ENCODE results near the gene BBS9. TPM values are rescaled to one million over a fixed set of nuclear protein-coding genes. Genes with fewer than 3 reads are reported as not detected.

Gene BBS9
- total RNA-seq, 2 donors from 2014 or later, result 9.3 to 10.9 TPM

- Histone ChIP-seq H3K9me3 (no peaks in the 10 kb centered on the region), H3K36me3 (no peaks in the 10 kb centered on the region), H3K4me1 (no peaks in the 10 kb centered on the region), H3K4me3 (no peak overlapping the region), H3K27me3 (no peaks in the 10 kb centered on the region), H3K9ac (ENCODE audit: low read depth in 2 of 2, low read length in 2 of 2) (no peak overlapping the region), H3K27ac (no peak overlapping the region)
- TF ChIP-seq CTCF (IDR thresholded peaks at IDR 0.05), result no peak
- intact Hi-C loops (cut with DNase I), result no loop called here
- no peak for DNase-seq
These were observed 421.6 kb downstream of the BBS9 start for GRCh38 chr7:33550979-33551378.

GRCh38 chr7:33554046-33554445, 424.7 kb downstream of the BBS9 start:
- Histone ChIP-seq H3K9me3 (no peaks in the 10 kb centered on the region), H3K9ac (ENCODE audit: low read depth in 2 of 2, low read length in 2 of 2) (no peak overlapping the region), H3K36me3 (no peaks in the 10 kb centered on the region), H3K27ac (no peak overlapping the region), H3K4me3 (no peak overlapping the region), H3K27me3 (no peaks in the 10 kb centered on the region), H3K4me1 (no peaks in the 10 kb centered on the region)
- TF ChIP-seq CTCF (IDR thresholded peaks at IDR 0.05), result no peak
- intact Hi-C loops (cut with DNase I), result no loop called here
- no peak for DNase-seq

GRCh38 chr7:33554576-33554975, 425.2 kb downstream of the BBS9 start:
- intact Hi-C loops (cut with DNase I), result no loop called here
- Histone ChIP-seq H3K36me3 (no peaks in the 10 kb centered on the region), H3K9me3 (no peaks in the 10 kb centered on the region), H3K27ac (no peak overlapping the region), H3K4me1 (no peaks in the 10 kb centered on the region), H3K27me3 (no peaks in the 10 kb centered on the region), H3K4me3 (no peak overlapping the region), H3K9ac (ENCODE audit: low read depth in 2 of 2, low read length in 2 of 2) (no peak overlapping the region)
- TF ChIP-seq CTCF (IDR thresholded peaks at IDR 0.05), result no peak
- DNase-seq, result no peak

- no peaks in the 10 kb centered on the region for H3K9me3 ChIP-seq
- DNase-seq, result no peak
- H3K4me1 ChIP-seq, result no peaks in the 10 kb centered on the region
- no peaks in the 10 kb centered on the region for H3K36me3 ChIP-seq
- H3K27ac ChIP-seq, result no peak overlapping the region
- H3K4me3 ChIP-seq, result no peak overlapping the region
- no peak overlapping the region for H3K9ac ChIP-seq (ENCODE audit: low read depth in 2 of 2, low read length in 2 of 2)
- no peaks in the 10 kb centered on the region for H3K27me3 ChIP-seq
- TF ChIP-seq CTCF (IDR thresholded peaks at IDR 0.05), result no peak
- intact Hi-C loops (cut with DNase I), result no loop called here
These were observed 427.1 kb downstream of the BBS9 start for GRCh38 chr7:33556472-33556871.

- no peak for DNase-seq
- no peak overlapping the region for H3K9ac ChIP-seq (ENCODE audit: low read depth in 2 of 2, low read length in 2 of 2)
- H3K4me3 ChIP-seq, result no peak overlapping the region
- no peak for TF ChIP-seq CTCF (IDR thresholded peaks at IDR 0.05)
- intact Hi-C loops (cut with DNase I), result no loop called here
- no peaks in the 10 kb centered on the region for H3K36me3 ChIP-seq
- no peaks in the 10 kb centered on the region for H3K9me3 ChIP-seq
- H3K27me3 ChIP-seq, result no peaks in the 10 kb centered on the region
- no peaks in the 10 kb centered on the region for H3K4me1 ChIP-seq
- no peak overlapping the region for H3K27ac ChIP-seq
These were observed 429.4 kb downstream of the BBS9 start for GRCh38 chr7:33558549-33559323.

Data from colonic mucosa (tissue), 4 donors.